KBM-7 (cell line): ENCODE measurements around the gene NT5DC4.

Source experiments
- DNase-seq: peaks from one replicate; pipeline ENCODE4 v3.0.0-alpha.2; 2015
- in situ Hi-C: fragments of 300-500 bp; cut with MboI; formaldehyde crosslinking; loops from 2 replicates; pipeline ENCODE4 v1.14.3; 2020; ENCODE audit warnings: low sequenced_read_pairs, low pct_unique_long_range_greater_than_20kb, mixed read lengths

Gene NT5DC4

DNA sequence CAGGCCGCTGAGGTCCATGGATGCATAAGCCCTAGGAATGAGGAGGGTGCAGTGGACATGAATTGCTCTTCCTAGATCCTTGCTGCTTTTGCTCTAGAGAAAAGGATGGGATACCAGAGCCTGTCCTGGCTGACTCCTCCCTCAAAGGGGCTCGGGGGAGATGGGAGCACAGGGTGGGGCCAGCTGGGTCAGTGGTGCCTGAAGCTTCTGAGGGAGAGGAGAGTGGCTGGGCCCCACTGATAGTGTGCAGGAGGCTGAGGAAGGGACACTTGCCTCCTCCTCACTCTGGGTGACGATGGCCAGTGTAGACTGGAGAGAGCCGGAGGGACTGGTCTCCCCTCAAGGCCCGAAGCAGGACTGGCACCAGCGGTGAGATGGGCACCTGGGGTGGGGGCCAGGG is at the start of gene NT5DC4:
Gene NT5DC4 (plus strand): TSS at position 236 of the 400 bp plus-strand sequence. CDS start 60 bp downstream, at position 296.
- DNase-seq: no peak
- in situ Hi-C loops: no loop called here

DNA sequence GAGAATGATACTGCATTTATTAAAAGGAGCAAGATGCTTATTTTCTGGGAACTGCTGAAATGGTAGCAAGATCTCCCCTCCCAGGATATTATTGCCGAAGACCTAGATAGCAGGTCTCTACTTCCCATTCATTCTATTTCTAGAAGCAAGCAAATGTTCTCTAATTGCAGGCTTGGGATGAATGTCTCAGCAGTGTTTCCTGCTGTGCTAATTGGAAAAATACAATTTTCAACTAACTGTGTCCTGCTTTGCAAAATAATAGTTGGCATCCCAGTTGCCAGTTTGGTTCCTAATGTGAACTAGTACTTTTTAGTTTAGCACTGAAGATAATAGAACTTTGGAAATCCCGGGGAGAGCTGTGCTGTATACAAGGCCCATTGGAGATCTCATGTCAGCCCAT is 49.0 kb upstream of the NT5DC4 start:
- DNase-seq: no peak
- in situ Hi-C loops: no loop called here

DNA sequence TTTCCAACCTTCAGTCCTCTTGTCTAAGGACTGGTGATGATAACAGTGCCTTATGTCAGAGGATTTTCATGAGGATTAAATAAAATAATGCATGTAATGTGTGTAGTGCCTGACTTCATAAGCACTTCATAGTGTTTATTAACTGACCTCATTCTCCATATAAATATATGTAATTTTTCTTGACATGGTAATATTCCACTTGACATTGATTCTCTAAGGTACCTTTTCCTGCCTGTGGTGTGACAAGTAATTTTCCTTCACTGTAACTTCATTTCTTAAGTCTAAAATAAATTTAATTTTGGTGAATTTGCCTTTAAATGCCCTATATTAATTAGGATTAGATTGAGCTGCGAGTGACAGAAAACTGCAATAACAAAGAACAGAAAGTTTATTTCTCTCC is 47.8 kb upstream of the NT5DC4 start:
- no peak for DNase-seq
- in situ Hi-C loops: no loop called here

DNA sequence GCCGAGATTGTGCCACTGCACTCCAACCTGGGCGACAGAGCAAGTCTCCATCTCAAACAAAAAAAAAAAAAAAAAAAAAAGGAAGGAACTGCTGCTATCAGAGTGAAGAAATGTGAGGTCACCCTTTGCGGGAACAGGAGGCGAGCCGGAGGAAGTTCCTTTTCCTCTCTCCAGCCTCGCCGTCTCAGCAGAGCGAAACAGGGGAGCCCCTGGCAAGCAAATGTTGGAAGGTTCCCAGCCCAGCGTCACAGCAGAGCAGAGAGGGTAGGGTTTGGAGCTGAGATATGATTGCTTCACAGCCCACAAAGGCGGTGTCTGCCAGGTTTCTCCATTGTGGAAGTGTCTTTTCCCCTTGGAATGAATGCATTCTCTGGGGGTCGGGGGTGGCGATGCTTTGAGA is 46.6 kb upstream of the NT5DC4 start:
- peak; percentile 92 for DNase-seq
- in situ Hi-C loops: no loop called here

DNA sequence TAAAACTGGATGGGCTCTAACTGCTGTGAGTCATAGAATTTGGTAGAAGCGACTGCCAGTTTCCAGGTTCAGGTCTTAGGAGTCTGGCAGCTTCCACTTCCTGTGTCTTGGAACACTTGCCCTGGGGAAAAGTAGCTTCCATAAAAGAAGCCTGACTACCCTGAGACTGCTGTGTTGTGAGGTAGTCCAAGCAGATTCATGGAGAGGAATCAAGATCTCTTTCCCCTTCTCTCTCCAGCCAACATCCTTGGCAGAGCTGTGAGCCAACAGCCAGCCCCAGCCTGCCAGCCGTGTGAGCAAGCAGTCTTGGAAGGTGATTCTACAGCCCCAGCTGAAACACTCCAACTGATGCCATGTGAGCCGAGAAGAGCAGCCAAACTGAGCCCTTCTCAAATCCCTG is 41.3 kb upstream of the NT5DC4 start:
- in situ Hi-C loops: no loop called here

DNA sequence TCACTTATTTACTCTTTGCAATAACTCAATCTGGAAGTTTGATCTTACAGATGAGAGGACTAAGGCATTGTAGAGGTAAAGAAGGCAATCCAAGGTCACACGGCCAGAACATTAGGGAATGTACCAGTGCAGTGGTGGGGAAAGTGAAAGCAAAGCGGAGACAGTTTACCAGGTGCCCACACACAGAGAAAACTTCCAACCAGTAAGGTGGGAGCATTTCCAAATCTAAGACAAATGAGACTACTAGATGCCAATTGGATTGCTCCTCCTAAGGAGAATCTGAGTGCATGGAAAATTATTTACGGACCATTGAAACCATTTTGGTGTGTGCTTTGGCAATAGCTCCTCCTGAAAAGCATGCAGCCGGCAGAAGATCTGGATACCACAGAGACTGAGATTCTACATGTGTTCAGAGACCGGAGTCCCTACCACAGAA is 40.1 kb upstream of the NT5DC4 start:
- DNase-seq: no peak

More for the DNA sequence above, 41.3 kb upstream of the NT5DC4 start:
- DNase-seq: no peak

DNA sequence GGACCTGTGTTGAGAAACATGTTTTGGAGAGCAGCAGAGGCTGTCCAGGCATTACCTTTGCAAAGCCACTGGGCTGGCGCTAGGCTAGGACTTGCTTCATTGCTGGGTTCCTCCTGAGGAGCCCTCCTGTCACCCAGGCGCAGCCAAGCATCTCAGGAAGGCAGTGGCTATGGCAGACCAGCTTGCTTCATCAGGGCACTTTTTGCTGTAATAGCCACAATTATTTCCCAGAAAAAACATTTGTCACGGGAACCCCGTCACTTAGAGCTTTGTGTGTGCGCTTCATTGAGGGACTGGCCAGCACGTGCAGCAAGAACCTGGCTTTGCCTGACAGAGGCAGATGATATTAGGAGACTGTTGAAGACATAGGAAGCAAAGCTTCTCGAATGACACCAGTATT is 38.7 kb upstream of the NT5DC4 start:
- no peak for DNase-seq
- in situ Hi-C loops: no loop called here

More for the DNA sequence above, 40.1 kb upstream of the NT5DC4 start:
- in situ Hi-C loops: no loop called here

DNA sequence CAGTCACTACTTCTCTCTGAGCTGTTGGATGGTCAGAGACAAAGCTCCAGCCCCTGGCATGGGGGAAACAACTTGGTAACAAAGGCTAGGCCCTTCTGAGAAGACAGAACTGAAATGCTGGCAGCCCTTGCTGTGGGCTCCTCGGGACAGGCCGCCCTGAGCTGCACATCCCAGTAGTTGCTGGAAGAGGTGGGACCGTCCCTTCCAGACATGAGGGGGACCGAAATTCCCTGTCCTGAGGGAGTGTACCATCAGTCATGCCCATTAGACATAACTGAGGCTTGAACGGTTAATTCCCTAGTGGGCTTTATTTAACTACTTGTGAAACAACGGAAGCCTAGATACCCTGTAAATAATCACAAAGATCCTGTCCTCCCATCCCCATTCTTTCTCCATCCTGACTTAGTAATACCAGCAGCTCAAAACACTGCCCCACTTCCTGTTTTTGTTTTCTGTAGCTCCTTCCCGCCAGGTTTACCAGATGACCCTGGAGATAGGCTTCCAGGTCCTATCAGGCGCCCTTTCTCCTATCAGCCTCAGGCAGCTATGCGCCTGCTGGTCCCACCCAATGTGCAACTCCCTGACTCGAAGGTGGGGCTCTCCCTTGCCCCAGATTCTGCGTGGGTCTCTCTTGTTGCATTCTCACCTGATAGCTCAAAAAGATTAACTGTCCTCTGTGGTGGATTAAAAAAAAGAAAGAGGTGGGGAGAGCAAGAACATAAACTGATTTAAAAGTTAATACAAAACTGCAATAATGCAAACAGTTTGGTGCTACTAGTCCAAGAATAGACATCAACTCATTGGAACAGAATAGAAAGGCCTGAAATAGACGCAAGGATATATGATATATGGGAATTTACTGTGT is 37.0 kb upstream of the NT5DC4 start:
- DNase-seq: peak; percentile 60
- in situ Hi-C loops: no loop called here

DNA sequence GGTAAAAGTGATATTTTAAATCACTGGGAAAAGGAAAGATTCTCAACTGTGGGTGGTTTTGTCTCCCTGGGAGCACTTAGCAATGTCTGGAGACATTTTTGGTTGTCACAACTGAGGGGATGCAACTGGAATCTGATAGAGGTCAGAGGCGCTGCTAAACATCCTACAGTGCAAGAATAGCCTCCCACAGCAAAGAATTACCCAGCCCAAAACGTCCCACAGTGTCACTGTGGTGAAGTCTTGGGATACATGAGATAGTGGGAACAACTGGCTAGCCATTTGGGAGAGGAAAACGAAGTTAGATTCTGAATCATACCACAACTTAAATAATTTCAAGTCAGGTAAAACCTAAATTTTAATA is 36.4 kb upstream of the NT5DC4 start:
- in situ Hi-C loops: no loop called here
- no peak for DNase-seq

DNA sequence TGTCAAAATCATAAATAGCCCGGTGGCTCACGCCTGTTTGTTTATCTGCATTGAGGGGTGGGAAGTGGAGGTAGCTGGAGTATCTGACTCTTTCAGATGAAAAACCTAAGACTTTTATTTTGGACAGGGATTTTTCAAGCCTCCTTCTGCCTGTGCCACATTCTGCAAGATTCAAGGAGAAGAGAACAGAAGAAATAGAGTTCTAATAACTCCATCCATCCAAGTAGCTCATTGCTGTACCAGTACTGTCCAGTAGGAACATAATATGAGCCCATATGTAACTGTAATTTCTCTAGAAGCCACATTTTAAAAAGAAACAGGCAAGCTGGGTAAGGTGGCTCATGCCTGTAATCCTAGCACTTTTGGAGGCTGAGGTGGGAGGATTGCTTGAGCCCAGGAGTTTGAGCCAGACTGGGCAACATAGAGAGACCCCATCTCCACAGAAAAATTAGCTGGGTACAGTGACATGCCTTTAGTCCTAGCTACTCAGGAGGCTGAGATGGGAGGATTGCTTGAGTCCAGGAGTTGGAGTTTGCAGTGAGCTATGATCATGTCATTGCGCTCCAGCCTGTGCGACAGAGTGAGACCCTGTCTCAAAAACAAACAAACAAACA is 35.4 kb upstream of the NT5DC4 start:
- no peak for DNase-seq
- in situ Hi-C loops: no loop called here

DNA sequence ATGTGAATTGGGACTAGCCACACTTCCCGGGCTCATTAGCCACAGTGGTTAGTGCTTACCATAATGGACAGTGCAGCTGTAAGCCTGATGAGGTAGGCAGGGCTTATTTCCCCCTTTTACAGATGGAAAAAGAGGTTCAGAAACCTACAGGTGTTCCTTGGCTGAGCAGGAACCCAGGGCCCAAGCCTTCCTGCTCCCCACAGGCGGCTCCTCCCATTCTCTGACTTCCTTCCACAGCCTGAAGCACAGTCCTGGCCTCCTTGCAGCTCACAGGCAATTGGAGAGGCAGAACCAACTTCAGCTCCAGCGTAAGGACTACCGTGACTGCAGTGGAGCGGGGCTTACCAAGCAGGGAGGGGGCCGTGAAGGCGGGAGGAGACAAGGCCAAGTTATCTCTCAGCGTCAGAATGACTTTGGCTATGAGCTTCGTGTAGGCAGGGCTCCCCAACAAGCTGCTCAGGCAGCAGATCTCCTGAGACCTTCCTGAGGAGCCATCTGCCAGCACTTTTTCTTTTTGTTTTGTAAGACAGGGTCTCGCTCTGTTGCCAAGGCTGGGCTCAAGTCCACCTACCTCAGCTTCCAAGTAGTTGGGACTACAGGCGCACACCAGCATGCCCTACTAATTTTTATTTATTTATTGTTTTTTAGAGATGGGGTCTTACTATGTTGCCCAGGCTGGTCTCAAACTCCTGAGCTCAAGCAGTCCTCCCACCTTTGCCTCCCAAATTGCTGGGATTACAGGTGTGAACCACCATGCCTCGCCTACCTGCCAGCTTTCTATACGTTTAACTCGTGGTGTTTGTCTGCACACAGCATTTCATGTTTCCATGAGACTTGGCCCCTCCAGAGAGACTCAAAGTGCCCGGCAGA is 34.2 kb upstream of the NT5DC4 start:
- in situ Hi-C loops: no loop called here
- DNase-seq: peak; percentile 55

DNA sequence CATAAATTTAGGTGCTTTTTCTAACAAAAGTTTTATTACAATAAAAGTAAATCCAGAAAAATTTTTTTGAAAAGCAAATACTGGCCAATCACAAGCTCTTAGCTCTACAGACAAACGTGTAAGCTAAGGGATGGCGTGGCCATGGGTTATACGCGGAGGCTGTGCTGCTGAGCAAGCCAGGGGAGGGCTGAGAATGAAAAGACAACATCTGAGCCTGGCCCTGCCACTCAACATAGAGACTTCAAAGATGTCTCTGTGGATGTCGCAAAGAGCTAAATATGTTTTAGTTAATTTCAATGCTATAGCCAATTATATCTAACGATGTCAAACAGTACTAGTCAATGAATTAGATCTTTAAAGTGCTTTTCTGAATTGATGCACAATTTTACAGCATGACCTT is 33.3 kb upstream of the NT5DC4 start:
- no peak for DNase-seq
- in situ Hi-C loops: no loop called here

DNA sequence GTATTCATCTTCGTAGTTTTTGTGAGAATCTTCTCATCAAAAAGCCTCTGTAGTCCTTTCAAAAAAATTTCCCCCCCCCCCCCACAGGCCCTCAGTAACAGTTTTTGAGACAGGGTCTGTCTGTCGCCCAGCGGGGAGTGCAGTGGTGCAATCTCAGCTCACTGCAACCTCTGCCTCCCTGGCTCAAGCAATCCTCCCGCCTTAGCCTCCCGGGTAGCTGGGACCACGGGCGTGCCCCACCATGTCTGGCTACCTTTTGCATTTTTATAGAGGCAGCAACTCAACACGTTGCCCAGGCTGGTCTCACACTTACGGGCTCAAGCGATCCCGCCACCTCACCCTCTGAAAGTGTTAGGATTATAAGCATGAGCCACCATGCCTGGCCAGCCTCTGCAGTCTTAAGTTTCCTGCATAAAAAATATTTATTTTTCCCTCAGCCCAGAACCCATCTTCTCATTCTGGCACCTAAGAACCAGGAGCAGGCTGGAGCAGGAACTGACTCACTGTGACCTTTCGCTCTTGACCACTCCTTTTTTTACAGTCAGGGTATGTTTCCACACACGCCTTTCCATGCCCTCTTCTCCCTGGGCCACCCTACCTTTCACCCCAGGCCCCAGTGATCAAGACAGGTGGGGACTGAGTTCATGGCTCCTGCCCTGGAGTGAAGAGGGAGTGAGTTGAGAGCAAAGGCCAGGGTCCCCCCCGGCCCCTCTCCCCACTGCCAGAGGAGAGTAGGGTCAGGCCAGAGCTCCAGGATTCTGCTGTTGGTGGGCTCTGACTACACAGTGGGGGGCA is 32.5 kb upstream of the NT5DC4 start:
- in situ Hi-C loops: no loop called here
- DNase-seq: no peak

DNA sequence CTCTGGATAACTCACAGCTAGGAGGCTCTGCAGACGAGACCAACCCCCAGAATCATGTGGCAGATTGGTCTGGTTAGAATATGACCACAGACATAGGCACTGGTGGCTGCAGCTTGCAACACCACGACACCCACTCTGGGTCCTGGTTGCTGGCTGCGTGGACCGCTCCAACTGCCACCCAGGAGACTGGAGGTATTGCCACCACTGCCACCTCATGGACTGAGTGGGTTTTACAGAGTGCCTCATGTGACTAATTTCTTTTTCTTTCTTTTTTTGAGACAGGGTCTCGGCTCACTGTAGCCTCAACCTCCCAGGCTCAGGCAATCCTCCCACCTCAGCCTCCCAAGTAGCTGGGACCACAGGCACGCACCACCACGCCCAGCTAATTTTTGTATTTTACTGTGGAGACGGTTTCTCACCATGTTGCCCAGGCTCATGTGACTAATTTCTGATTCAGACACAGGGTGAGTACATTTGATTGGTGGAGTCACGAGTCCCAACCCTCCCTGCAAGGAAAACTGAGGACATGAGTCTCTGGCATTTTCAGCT is 29.9 kb upstream of the NT5DC4 start:
- DNase-seq: peak; percentile 83
- in situ Hi-C loops: no loop called here

DNA sequence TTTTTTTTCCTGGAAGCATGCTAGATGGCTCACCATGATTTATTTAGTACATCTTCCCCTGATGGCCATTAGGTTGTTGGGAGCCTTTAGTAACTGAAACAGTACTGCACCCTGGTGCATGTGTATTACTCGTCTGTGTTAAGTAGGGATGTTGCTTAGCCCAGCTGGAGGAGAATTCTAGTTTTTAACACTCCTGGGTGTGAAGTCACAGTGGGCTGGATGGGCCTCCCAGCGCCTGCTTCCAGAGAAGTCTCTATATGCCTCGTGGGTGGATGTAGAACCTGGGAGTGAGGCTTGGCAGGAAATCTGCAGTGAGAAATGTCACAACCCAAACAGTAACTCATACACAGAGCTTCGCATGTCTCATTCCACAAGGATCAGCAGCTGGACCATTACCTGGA is 28.9 kb upstream of the NT5DC4 start:
- in situ Hi-C loops: no loop called here

DNA sequence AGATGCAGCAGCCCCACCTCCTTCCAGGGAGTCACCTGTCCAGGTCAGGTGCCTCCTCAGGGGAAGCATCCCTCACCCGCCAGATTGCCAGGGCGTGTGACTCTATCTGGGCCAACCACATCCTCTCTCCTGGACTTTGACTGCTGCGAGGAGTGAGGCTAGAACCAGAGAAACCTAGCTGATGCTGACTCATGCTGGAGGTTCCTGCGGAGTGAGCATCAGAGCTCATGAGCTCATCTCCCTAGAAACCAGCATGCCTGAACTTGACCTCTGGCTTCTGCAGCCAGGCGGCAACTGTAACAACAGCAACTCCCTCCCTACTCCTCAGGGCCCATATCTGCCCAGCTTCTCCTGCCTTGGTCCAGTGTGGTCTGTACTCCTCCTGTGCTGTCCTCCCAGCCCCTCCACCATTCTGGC is 28.3 kb upstream of the NT5DC4 start:
- in situ Hi-C loops: no loop called here
- peak; percentile 93 for DNase-seq

More for the DNA sequence above, 28.9 kb upstream of the NT5DC4 start:
- DNase-seq: no peak

DNA sequence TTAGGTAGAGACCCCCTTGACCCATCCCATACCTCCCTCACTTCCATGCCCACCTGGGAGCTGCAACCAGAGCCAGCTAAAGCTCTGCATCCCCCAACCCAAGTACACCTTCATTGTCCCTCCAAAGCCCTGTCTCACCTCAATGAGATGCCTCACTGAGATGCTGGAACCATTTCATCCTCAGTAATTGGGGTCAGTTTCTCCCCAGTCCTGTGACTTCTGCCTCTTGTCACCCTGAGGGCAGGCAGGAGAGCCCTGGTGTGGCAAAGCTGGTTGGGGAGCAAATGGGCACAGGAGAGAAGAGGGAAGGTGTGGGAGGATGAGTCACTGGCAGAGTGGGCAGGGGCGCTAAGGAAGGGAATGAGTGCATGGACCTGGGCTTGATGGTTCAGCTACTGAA is 27.9 kb upstream of the NT5DC4 start:
- no peak for DNase-seq

DNA sequence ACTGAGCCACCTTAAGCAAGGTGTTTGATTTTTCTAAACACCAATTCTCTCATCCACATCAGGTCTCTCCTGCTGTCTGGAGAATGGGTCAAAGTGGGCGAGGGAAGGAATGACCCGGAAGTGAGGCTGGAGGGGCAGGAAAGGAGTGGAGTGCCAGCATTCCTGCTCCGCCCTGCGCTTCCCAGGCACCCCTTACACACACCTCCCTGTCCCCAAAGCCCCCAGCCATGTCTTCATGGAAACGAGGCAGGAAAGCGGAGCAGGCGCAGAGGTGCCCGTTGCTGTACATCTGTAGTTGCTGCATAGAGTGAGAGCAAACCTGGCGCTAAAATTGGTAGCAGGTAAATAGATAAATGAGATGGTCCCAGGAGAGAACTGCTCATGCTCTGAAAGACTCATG is 27.2 kb upstream of the NT5DC4 start:
- no peak for DNase-seq
- in situ Hi-C loops: no loop called here

More for the DNA sequence above, 27.9 kb upstream of the NT5DC4 start:
- in situ Hi-C loops: no loop called here

DNA sequence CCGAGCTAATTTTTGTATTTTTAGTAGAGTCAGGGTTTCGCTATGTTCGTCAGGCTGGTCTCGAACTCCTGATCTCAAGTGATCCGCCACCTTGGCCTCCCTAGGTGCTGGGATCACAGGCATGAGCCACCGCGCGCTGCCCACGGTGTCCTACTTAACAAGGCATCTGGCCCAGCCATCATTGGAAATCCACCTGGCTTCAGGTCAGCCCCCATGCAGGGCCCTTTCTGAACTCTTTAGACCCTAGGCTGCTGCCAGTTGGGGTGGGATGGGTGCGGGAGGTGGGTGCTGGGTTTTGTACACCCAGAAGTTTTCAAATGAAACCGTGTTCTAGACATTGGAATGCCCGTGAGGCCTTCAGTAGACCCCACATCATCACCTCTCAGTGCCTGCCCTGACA is 26.6 kb upstream of the NT5DC4 start:
- in situ Hi-C loops: no loop called here

More for the DNA sequence above, 26.6 kb upstream of the NT5DC4 start:
- DNase-seq: no peak
